Stimulated activated CD4-positive, alpha-beta T cell treated with anti-CD3 and anti-CD28 coated beads, Interleukin-12 subunit alpha, Interleukin-12 subunit beta, amount 100 ng/mL, for 24 hours (primary cell): ENCODE results near the gene OPA1.

Experiments
- DNase-seq, 2 experiments: peaks; one replicate each; pipeline ENCODE4 v3.0.0-alpha.2; 2020; ENCODE audit warnings: low read depth in 2 of 2

The OPA1 gene

GRCh38 chr3:193737191-193737751 lies 144.3 kb downstream of the OPA1 start:
- DNase-seq, result no peak

GRCh38 chr3:193742628-193743027 lies 149.6 kb downstream of the OPA1 start:
- no peak for DNase-seq

DNA sequence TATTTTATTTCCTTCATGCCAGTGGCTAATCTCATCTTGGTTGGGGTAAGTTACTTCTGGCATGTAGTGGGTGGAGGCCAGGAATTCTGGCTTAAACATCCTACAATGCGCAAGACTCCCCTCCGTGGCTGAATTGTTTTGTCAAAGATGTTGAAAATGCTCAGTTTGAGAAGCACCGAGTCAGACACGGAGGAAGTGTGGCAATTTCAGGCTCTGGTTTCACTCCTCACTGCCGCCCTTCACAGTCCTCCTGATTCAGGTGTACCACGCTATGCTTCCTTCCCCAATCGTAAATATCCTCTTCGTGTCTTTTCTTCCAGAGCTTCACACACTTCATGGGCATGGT lies 150.7 kb downstream of the OPA1 start:
- no peak for DNase-seq

GRCh38 chr3:193744048-193744821 lies 151.2 kb downstream of the OPA1 start:
- no peak for DNase-seq

DNA sequence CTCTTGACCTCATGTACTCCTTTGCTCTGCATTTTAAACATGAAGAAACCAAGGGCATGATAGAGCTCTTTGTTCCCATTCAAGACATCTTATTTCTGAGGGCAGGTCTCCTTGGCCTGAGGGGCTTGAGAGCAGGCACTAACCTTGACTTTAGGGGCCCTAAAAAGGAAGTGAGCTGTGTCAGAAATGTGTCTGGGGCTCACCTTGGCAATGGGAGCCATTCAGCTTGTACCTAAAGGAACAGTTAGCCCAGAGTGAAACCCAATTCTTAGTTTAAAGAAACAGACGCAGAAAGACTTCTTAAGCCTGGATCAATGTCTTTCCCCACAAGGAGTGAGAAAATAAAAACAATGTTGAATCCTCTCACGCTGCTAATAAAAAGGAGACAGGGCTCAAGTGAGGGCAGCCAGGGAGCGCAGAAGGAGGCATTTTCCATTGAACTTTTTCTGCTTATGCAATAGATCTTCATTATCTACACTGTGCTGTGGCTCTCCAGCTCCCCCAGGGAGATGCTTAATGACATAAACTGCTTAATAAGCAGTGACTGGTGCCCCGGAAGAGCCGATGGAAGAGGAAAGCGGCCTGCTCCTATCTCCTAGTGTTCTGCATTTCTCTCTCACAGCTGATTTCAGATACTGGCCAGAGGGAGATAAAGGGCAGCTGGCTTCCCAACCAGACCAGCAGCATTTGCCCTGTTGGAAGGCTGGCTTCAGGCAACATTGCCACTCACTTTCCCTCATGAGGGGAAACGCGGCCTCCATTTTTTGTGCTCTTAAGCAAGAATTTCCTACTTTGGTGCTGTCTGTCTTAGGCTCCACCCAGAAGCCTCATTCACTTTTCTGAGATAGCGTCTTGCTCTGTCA lies 152.0 kb downstream of the OPA1 start:
- DNase-seq, result no peak

- no peak for DNase-seq
Observed at GRCh38 chr3:193746832-193747231, 153.8 kb downstream of the OPA1 start.
